Erythroblast (primary cell): ENCODE data around the gene RBCK1.

Experiments
- GATA1 ChIP-seq: IDR thresholded peaks from 2 replicates; pipeline ENCODE4 v1.6.1; 2011; ENCODE audit warnings: low read depth, mild to moderate bottlenecking, control low read depth, low read length, moderate library complexity
- POLR2A ChIP-seq: IDR thresholded peaks from 2 replicates; pipeline ENCODE4 v1.6.1; 2011; ENCODE audit warnings: mild to moderate bottlenecking, low read length

- TF ChIP-seq POLR2A: no peak
- TF ChIP-seq GATA1: no peak
Measured at GRCh38 chr20:434221-434620, 26.1 kb downstream of the RBCK1 start.
